ENCODE data around the gene PARD6A. TPM values are rescaled to one million over a fixed set of nuclear protein-coding genes. Genes with fewer than 3 reads are reported as not detected.

PARD6A gene
- total RNA-seq, 2 donors from 2014 or later, result 4.6 to 10.3 TPM

- intact Hi-C loops (cut with DNase I), result no loop called here
- Histone ChIP-seq H3K9me3 (no peaks in the 10 kb centered on the region), H3K4me3 (no peak overlapping the region), H3K36me3 (no peaks in the 10 kb centered on the region), H3K27ac (no peak overlapping the region), H3K4me1 (no peaks in the 10 kb centered on the region), H3K9ac (ENCODE audit: low read depth in 2 of 2, low read length in 2 of 2) (no peak overlapping the region), H3K27me3 (no peaks in the 10 kb centered on the region)
- DNase-seq, result no peak
- TF ChIP-seq CTCF (IDR thresholded peaks at IDR 0.05), result no peak
Observed at GRCh38 chr16:67708368-67708771, 47.6 kb downstream of the PARD6A start.

GRCh38 chr16:67709050-67709449 lies 48.3 kb downstream of the PARD6A start:
- TF ChIP-seq CTCF (IDR thresholded peaks at IDR 0.05), result no peak
- intact Hi-C loops (cut with DNase I), result no loop called here
- Histone ChIP-seq H3K4me1 (no peaks in the 10 kb centered on the region), H3K4me3 (no peak overlapping the region), H3K9ac (ENCODE audit: low read depth in 2 of 2, low read length in 2 of 2) (no peak overlapping the region), H3K9me3 (no peaks in the 10 kb centered on the region), H3K36me3 (no peaks in the 10 kb centered on the region), H3K27me3 (no peaks in the 10 kb centered on the region), H3K27ac (no peak overlapping the region)
- DNase-seq, result no peak

- no peak for TF ChIP-seq CTCF (IDR thresholded peaks at IDR 0.05)
- intact Hi-C loops (cut with DNase I), result no loop called here
- Histone ChIP-seq H3K36me3 (no peaks in the 10 kb centered on the region), H3K4me1 (no peaks in the 10 kb centered on the region), H3K27ac (no peak overlapping the region), H3K4me3 (no peak overlapping the region), H3K9ac (ENCODE audit: low read depth in 2 of 2, low read length in 2 of 2) (no peak overlapping the region), H3K9me3 (no peaks in the 10 kb centered on the region), H3K27me3 (no peaks in the 10 kb centered on the region)
- DNase-seq, result no peak
Observed at GRCh38 chr16:67710607-67711006, 49.8 kb downstream of the PARD6A start.

Other genes starting within 250 kb of the PARD6A start
- gene ZDHHC1, start 244.5 kb upstream of the PARD6A start, total RNA-seq, result 1 to 10 TPM; 7.9 to 8.7 TPM
- 100 to 1,000 TPM; 348 to 378 TPM for gene HSD11B2, start 229.8 kb upstream of the PARD6A start, total RNA-seq
- 100 to 1,000 TPM; 194 to 195 TPM for gene ATP6V0D1, start 179.8 kb upstream of the PARD6A start, total RNA-seq
- gene AGRP, start 177.4 kb upstream of the PARD6A start, total RNA-seq, result not detected
- 10 to 100 TPM; 14.4 to 19.0 TPM for gene RIPOR1, start 132.1 kb upstream of the PARD6A start, total RNA-seq
- gene CTCF, start 98.4 kb upstream of the PARD6A start, total RNA-seq, result 10 to 100 TPM; 37.0 to 47.3 TPM
- 1 to 10 TPM; 1.9 to 2.5 TPM for gene CARMIL2, start 15.8 kb upstream of the PARD6A start, total RNA-seq
- gene ACD, start 700 bp upstream of the PARD6A start, total RNA-seq, result 10 to 100 TPM; 11.8 to 27.5 TPM
- 10 to 100 TPM in 1 of 2 donors, 1 to 10 TPM in 1; 9.1 to 13.0 TPM for gene ENKD1, start 5.8 kb downstream of the PARD6A start, total RNA-seq
- gene C16orf86, start 5.9 kb downstream of the PARD6A start, total RNA-seq, result 1 to 10 TPM; 1.1 to 1.4 TPM
- 10 to 100 TPM; 22.1 to 33.8 TPM for gene GFOD2, start 58.4 kb downstream of the PARD6A start, total RNA-seq
- 10 to 100 TPM; 14.7 to 22.5 TPM for gene RANBP10, start 145.6 kb downstream of the PARD6A start, total RNA-seq
- gene TSNAXIP1, start 145.9 kb downstream of the PARD6A start, total RNA-seq, result under 1 TPM; 0.13 to 0.30 TPM
- 10 to 100 TPM; 22.0 to 33.2 TPM for gene THAP11, start 181.4 kb downstream of the PARD6A start, total RNA-seq
- gene NUTF2, start 186.0 kb downstream of the PARD6A start, total RNA-seq, result 100 to 1,000 TPM in 1 of 2 donors, 10 to 100 TPM in 1; 58.3 to 108 TPM
- gene CENPT, start 186.7 kb downstream of the PARD6A start, total RNA-seq, result 10 to 100 TPM; 25.6 to 38.9 TPM
- 10 to 100 TPM; 58.6 to 96.5 TPM for gene EDC4, start 212.1 kb downstream of the PARD6A start, total RNA-seq
- under 1 TPM; 0.93 to 0.96 TPM for gene NRN1L, start 223.9 kb downstream of the PARD6A start, total RNA-seq
- gene PSKH1, start 232.3 kb downstream of the PARD6A start, total RNA-seq, result 10 to 100 TPM; 24.5 to 34.7 TPM